GM21515 (cell line): ENCODE results near the gene PTPRG.

ENCODE experiments used
- ATAC-seq: cut with Tn5 transposase; IDR thresholded peaks from one replicate; pipeline ENCODE4 v1.9.1; 2021; ENCODE audit not compliant: unreplicated experiment

The PTPRG gene

DNA sequence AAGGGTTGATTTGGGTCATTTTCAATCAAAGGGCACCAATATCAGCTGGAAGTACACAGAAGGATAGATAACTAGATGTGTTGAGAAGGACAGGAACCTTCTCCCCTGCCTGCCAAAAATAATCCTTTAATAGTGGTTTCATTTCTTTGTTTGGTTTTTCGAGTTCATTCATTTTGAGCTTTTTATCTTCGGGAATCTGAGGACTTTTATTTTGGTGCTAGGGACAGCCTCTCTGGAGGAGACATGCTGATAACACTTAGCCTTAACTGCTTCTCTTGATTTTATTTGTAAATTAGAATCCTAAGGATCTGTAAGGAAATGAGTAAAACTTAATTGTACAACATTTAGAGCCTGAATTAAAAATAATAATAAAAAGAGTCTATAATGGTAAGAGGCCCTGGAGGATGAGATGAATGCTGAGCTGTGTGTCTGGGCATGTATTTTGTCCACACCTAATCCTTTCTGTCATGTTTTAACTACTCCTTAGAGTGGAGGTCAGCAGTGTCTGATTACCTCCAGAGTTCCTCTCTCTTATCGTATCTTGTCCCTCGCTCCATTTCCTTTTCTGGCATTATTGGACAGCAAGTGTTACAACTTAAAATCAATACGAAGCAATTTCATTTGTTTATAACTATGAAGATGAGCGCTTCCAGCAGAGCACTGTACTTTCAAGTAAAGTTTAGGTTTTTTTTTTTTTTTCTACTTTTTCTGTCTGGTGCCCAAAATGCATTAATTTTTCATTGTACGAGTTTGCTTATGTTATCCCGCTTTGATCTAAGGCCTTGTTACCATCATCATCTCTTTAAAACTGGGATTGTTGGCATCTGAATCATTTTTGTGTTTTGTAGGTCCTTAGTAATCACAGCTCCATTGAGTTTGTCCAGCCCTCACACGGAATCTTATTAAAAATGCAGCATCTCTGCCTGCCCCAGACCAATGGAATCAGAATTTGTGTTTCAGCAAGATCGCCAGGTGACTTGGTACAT lies 22.8 kb downstream of the PTPRG start:
- no peak for ATAC-seq

DNA sequence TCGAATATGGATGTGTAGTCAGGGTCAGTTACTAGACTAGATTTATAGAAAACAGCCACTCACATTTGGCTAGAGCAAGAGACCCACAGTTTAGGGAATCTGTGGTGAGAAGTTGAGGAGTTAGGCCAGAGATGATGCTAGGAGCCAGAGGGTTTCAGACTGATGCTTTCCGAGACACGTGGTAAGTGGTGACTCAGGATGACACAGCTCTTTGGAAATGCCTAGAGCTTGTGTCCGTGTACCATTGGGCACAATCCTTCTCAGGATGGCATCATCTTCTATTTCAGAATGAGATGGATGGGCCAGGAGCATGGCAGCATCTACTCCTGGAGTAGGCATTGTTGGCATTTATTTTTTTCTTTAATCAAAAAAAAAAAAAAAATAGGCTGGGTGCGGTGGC lies 28.5 kb downstream of the PTPRG start:
- no peak for ATAC-seq

DNA sequence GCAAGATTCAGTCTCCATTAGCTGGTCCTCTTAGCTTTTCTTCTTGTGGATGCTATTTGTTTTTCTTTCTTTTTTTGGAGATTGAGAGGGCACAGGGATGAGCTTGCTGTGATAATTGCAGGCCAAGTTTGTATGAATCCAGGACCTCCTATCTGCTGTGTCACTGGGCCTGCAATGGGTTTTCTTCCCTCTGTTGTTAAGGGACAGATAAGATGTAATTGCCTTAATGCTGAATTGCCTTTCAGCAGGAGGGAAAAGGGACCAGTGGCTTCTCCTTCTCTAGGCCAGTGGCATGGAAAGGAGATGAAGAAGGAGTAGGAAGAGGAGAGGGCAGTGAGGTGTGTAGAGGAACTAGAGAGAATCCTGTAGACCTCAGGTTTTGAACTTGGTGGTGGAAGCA lies 29.9 kb downstream of the PTPRG start:
- ATAC-seq = no peak

DNA sequence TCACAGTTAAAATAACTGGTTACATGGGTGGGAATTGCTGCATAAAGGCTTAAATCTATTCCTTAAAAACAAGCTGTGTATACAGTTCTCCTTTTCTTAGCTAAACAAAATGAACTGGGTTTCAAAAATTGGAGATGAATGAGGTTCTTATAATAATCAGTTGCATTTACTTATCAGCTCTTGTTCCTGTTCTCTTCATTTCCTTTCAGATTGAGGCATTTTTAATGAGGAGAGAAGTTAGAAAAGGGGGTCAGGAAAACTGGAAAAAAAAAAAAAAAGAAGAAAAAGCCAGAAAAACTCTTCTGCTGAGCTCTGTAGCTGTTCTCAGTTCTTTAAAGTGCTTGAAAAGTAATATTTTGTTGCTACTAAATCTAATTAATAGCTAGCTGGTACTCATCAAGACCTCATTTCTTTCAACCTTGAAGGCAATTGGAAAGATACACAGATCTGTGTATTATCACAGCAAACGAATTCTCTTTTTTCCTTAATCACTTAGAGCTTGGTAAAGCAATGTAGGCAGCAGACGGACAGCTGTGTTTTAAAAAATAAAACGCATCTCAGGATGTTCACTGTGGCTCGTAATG lies 32.2 kb downstream of the PTPRG start:
- ATAC-seq = no peak

GRCh38 chr3:61594144-61594963 lies 33.0 kb downstream of the PTPRG start:
- no peak for ATAC-seq

- no peak for ATAC-seq
Observed at GRCh38 chr3:61594964-61595285, 33.6 kb downstream of the PTPRG start.

DNA sequence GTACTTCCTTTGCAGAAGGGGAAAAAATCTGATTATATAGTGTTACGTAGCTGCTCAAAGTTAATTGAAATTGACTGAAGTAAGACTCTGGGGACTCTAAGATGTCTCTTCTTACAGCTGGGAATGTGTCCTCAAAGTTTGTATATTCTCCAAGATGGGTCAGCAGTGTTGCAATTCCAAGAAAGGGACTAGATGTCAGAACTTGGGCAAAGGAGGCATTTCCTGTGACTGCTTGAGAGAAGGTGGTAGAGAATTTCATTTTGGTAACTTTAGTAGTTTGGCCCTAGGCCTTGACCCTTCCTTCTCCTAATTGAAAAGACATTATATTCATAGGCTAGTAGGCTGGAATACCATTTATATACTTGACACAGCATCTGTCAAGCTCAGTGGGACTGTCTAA lies 33.9 kb downstream of the PTPRG start:
- ATAC-seq = no peak

- no peak for ATAC-seq
Observed at GRCh38 chr3:61595826-61596225, 34.5 kb downstream of the PTPRG start.

DNA sequence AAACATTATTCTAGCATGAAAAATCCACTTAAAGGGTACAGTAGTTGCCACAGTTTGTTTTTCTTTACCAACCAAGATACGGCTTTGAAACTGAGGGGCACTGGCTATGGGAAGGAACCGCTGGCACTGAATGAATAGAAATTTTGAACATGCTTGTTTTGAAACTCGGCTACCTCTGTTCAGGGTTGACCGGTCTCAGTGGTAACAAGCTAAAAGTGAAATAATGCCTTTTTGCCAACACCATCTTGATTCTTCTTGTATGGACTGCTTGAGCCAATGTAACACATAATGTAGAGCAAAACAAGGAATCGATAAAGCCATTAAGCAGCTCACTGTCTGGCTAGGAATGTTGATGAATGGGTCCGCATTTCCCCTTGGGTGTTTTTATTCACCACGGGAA lies 36.5 kb downstream of the PTPRG start:
- ATAC-seq = no peak

- ATAC-seq = no peak
Observed at GRCh38 chr3:61600195-61600594, 38.8 kb downstream of the PTPRG start.

- no peak for ATAC-seq
Observed at GRCh38 chr3:61601831-61602230, 40.5 kb downstream of the PTPRG start.

- no peak for ATAC-seq
Observed at GRCh38 chr3:61602466-61602865, 41.1 kb downstream of the PTPRG start.

DNA sequence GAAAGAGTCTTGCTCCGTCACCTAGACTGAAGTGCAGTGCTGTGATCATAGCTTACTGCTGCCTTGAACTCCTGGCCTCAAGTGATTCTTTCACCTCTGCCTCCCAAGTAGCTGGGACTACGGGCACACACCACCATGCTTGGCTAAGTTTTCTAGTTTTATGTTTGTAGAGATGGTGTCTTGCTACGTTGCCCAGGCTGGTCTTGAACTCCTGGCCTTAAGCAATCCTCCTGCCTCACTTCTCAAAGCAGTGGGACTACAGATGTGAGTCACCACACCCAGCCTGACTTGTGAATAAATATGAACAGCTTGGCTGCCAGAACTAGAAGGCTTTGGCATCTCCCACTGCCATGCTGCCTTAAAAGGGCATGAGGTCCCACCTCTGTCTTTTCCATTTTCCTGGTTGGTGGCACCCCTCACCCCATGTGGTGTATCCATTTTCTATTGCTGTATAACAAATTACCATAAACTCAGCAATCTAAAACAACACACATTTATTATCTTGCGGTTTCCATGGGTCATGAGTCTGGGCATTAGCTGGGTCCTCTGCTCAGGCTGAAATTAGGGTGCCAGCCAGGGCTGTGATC lies 44.3 kb downstream of the PTPRG start:
- ATAC-seq = no peak

DNA sequence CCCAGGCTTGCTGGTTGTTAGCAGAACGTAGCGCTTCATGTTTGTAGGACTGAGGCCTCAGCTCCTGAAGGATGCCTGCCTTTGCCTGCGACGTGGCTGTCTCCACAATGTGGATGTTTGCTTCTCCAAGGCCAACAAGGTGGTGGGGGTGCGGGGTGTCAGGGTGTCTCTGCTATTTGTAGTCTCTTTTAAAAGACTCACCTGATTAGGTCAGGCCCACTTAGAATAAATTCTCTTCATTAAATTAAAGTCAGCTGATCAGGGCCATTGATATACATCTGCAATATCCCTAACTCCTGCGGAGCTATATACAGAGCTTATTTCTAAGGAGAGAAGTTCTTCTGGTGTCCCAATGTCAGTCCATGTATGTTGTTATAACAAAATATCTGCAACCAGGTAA lies 44.8 kb downstream of the PTPRG start:
- ATAC-seq = no peak

- ATAC-seq = no peak
Observed at GRCh38 chr3:61608072-61608471, 46.7 kb downstream of the PTPRG start.

DNA sequence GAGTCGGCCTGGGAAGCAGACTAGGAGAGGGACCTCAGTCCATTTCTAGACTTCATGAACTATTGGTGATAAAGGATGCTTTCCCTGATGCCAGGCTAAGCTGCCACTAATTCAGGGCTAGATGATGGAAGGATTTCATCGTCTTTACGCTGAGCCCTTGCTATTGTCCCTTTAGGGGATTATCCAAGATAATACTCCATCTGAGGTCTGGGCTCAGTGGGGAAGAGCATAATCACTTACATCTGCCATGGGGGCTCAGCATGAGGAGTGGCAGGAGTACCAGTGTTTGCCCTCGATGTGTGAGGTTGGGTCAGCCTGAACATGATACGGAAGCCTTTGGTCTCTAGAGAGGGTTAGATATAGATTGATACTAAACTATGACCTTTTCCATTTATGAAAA lies 47.3 kb downstream of the PTPRG start:
- no peak for ATAC-seq

GRCh38 chr3:61610316-61610715 lies 48.9 kb downstream of the PTPRG start:
- ATAC-seq = no peak

GRCh38 chr3:61612211-61613194 lies 51.1 kb downstream of the PTPRG start:
- no peak for ATAC-seq

- no peak for ATAC-seq
Observed at GRCh38 chr3:61613666-61614065, 52.3 kb downstream of the PTPRG start.

DNA sequence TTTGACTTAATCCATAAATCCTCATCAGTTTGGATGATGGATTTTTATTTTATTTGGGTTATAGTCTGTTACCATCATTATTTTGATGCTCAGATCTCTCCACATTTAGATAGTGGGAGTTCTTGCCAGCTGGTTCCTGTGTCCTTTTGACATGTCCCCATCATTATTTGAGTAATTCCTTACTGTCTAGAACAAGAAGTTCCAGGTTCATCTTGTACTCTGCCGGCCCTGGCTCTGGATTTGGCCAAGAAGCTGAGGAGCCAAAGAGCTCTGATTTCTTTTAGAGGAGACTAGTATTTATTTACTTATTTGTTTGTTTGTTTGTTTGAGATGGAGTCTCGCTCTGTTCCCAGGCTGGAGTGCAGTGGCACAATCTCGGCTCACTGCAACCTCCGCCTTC lies 54.3 kb downstream of the PTPRG start:
- ATAC-seq = no peak
